HepG2 (cell line): Measurements from ENCODE around the gene NDUFB5. TPM values are rescaled to one million over a fixed set of nuclear protein-coding genes. Genes with fewer than 3 reads are reported as not detected.

Source experiments
- ATAC-seq: fragments of 200-7000 bp; cut with Tn5 transposase; 3 replicates; pipeline ENCODE4 v1.9.1; 2020; ENCODE audit warnings: mild to moderate bottlenecking, moderate library complexity
- BruUV-seq: library from RNA; stranded (reverse); fragments of 400-500 nt; replicated peaks from 2 replicates; lab custom pipeline; 2021; lab: Mats Ljungman, UMichigan
- CTCF ChIA-PET: fragments of 300-600 bp; formaldehyde crosslinking; extraction: SDS; loops from one replicate; lab custom pipeline; 2021; ENCODE audit warnings: low total read pairs, inconsistent platforms, low intra/inter-chr PET ratio; lab: Yijun Ruan, JAX
- POLR2A ChIA-PET: fragments of 350-600 bp; sonication (Branson Sonifier 250); formaldehyde crosslinking; loops from one replicate; lab custom pipeline; 2020; ENCODE audit warnings: antibody characterized with exemption, inconsistent platforms; lab: Yijun Ruan, JAX
- DNase-seq: peaks from one replicate; pipeline ENCODE4 v3.0.0-alpha.2; 2015; ENCODE audit warnings: low spot score
- FAIRE-seq: peaks from 3 replicates; lab custom pipeline; 2011; peaks lifted over from hg19 to GRCh38; lab: Jason Lieb, UNC
- H2AFZ ChIP-seq: one replicate; pipeline ENCODE4 v1.6.1; 2011; ENCODE audit warnings: low read length, inconsistent platforms
- H3K27ac ChIP-seq: fragments of 300-600 bp; 3 replicates; pipeline ENCODE4 v1.8.0; 2011; ENCODE audit warnings: mixed run types, mild to moderate bottlenecking, mixed read lengths, low read length, inconsistent platforms; ENCODE audit not compliant: insufficient read depth; ENCODE audit errors: extremely low read length
- H3K27me3 ChIP-seq, 2 experiments: fragments of 200-600 bp in 1 of 2; 2 replicates in 1 of 2; 3 replicates in 1 of 2; pipeline versions ENCODE4 v1.6.0 to v1.8.0; 2011; ENCODE audit warnings: low read length in 2 of 2, mild to moderate bottlenecking in 2 of 2, moderate library complexity in 2 of 2, inconsistent platforms in 1 of 2; ENCODE audit not compliant: insufficient read depth in 2 of 2, control insufficient read depth in 1 of 2
- H3K36me3 ChIP-seq, 2 experiments: fragments of 200-600 bp in 1 of 2; replicated peaks in 1 of 2; 2 replicates in 1 of 2; 3 replicates in 1 of 2; pipeline versions ENCODE4 v1.5.1 to v1.8.0; 2011; ENCODE audit warnings: low read length in 2 of 2, inconsistent platforms in 1 of 2; ENCODE audit not compliant: insufficient read depth in 2 of 2, control insufficient read depth in 1 of 2
- H3K4me1 ChIP-seq: 2 replicates; pipeline ENCODE4 v1.5.1; 2012; ENCODE audit warnings: low read length, inconsistent platforms; ENCODE audit not compliant: insufficient read depth
- H3K4me2 ChIP-seq: 2 replicates; pipeline ENCODE4 v1.6.0; 2011; ENCODE audit warnings: low read depth, low read length, inconsistent platforms
- H3K4me3 ChIP-seq, 3 experiments: fragments of 200-600 bp in 1 of 3; sonication (generic), shearing (Covaris generic) in 1 of 3; replicated peaks in 1 of 3; 2 replicates each; pipeline ENCODE4 v1.5.1; 2011 to 2016; ENCODE audit warnings: low read length in 3 of 3, inconsistent platforms in 2 of 3, low read depth in 2 of 3, mild to moderate bottlenecking in 2 of 3, control low read depth in 1 of 3, mixed read lengths in 1 of 3; ENCODE audit not compliant: insufficient read depth in 1 of 3
- H3K79me2 ChIP-seq: one replicate; pipeline ENCODE4 v1.6.1; 2011; ENCODE audit warnings: low read length, inconsistent platforms; ENCODE audit not compliant: insufficient read depth
- H3K9ac ChIP-seq: 2 replicates; pipeline ENCODE4 v1.6.0; 2011; ENCODE audit warnings: mild to moderate bottlenecking, low read depth, low read length, inconsistent platforms; ENCODE audit not compliant: insufficient read depth
- H3K9me3 ChIP-seq: 2 replicates; pipeline ENCODE4 v1.5.1; 2012; ENCODE audit warnings: mild to moderate bottlenecking, low read length
- H4K20me1 ChIP-seq: 2 replicates; pipeline ENCODE4 v1.6.0; 2011; ENCODE audit warnings: inconsistent platforms, mild to moderate bottlenecking, low read length, moderate library complexity; ENCODE audit not compliant: insufficient read depth
- ARNT2 ChIP-seq: sonication (generic); formaldehyde crosslinking; IDR thresholded peaks from 2 replicates; pipeline ENCODE4 v1.8.0; 2022; ENCODE audit warnings: mild to moderate bottlenecking, low read depth, missing genetic modification reagents, moderate library complexity
- ATM ChIP-seq: fragments of 450-650 bp; IDR thresholded peaks from 2 replicates; pipeline ENCODE4 v1.7.1; 2017; ENCODE audit warnings: mild to moderate bottlenecking, borderline replicate concordance
- HDAC1 ChIP-seq: sonication (generic); formaldehyde crosslinking; IDR thresholded peaks from 2 replicates; pipeline ENCODE4 v1.5.1; 2020; ENCODE audit warnings: mild to moderate bottlenecking, missing genetic modification reagents
- IRF1 ChIP-seq: sonication (generic); formaldehyde crosslinking; IDR thresholded peaks from 2 replicates; pipeline ENCODE4 v1.4.0; 2020; ENCODE audit warnings: low read depth, mild to moderate bottlenecking, missing genetic modification reagents
- KLF12 ChIP-seq: sonication (generic); formaldehyde crosslinking; IDR thresholded peaks from 2 replicates; pipeline ENCODE4 v1.4.0; 2020; ENCODE audit warnings: missing genetic modification reagents, borderline replicate concordance
- KMT2A ChIP-seq: sonication (generic); formaldehyde crosslinking; IDR thresholded peaks from 2 replicates; pipeline ENCODE4 v1.4.0; 2020; ENCODE audit warnings: missing genetic modification reagents
- MBNL3 ChIP-seq: fragments of 250-450 bp; sonication (Bioruptor Pico); conservative IDR thresholded peaks from 2 replicates; pipeline ENCODE4 v1.8.0; 2022; ENCODE audit warnings: mild to moderate bottlenecking, inconsistent platforms
- NFYB ChIP-seq: sonication (generic); formaldehyde crosslinking; IDR thresholded peaks from 2 replicates; pipeline ENCODE4 v1.4.0; 2020; ENCODE audit warnings: missing genetic modification reagents
- SAFB2 ChIP-seq: sonication (generic); formaldehyde crosslinking; IDR thresholded peaks from 2 replicates; pipeline ENCODE4 v1.5.1; 2020; ENCODE audit warnings: missing genetic modification reagents, low read depth, mild to moderate bottlenecking, borderline replicate concordance
- TEF ChIP-seq: sonication (generic); formaldehyde crosslinking; IDR thresholded peaks from 2 replicates; pipeline ENCODE4 v1.5.0; 2020; ENCODE audit warnings: missing genetic modification reagents
- TRIM24 ChIP-seq: sonication (generic); formaldehyde crosslinking; IDR thresholded peaks from 2 replicates; pipeline ENCODE4 v1.8.0; 2022; ENCODE audit warnings: mild to moderate bottlenecking, missing genetic modification reagents
- ZKSCAN8 ChIP-seq: IDR thresholded peaks from 2 replicates; pipeline ENCODE4 v1.6.1; 2016; ENCODE audit warnings: borderline replicate concordance, missing genetic modification reagents, missing compliant biosample characterization
- ZNF317 ChIP-seq: sonication (generic); formaldehyde crosslinking; IDR thresholded peaks from 2 replicates; pipeline ENCODE4 v1.5.0; 2020; ENCODE audit warnings: mild to moderate bottlenecking, missing genetic modification reagents
- ZNF350 ChIP-seq: sonication (generic); formaldehyde crosslinking; IDR thresholded peaks from 2 replicates; pipeline ENCODE4 v1.4.0; 2020; ENCODE audit warnings: mild to moderate bottlenecking, low read depth, missing genetic modification reagents, borderline replicate concordance
- ZNF414 ChIP-seq: sonication (generic); formaldehyde crosslinking; IDR thresholded peaks from 2 replicates; pipeline ENCODE4 v1.5.0; 2020; ENCODE audit warnings: missing genetic modification reagents
- ZNF432 ChIP-seq: sonication (generic); formaldehyde crosslinking; IDR thresholded peaks from 2 replicates; pipeline ENCODE4 v1.5.0; 2020; ENCODE audit warnings: missing genetic modification reagents, mild to moderate bottlenecking, borderline replicate concordance
- ZNF557 ChIP-seq: sonication (generic); formaldehyde crosslinking; IDR thresholded peaks from 2 replicates; pipeline ENCODE4 v1.4.0; 2020; ENCODE audit warnings: missing genetic modification reagents
- ZNF580 ChIP-seq: IDR thresholded peaks from 2 replicates; pipeline ENCODE4 v1.6.1; 2016; ENCODE audit warnings: low read depth, borderline replicate concordance
- ZNF589 ChIP-seq: sonication (generic); formaldehyde crosslinking; conservative IDR thresholded peaks from 2 replicates; pipeline ENCODE4 v1.8.0; 2022; ENCODE audit warnings: mild to moderate bottlenecking, moderate library complexity, missing genetic modification reagents
- WGBS: methylation state at CpG from one replicate; pipeline ENCODE4 v1.1.6; 2017; ENCODE audit warnings: low lambda C conversion rate; 5-methylcytosine and 5-hydroxymethylcytosine counted together
- in situ Hi-C: cut with HindIII; loops from 2 replicates; pipeline ENCODE4 v1.10.0; 2017; ENCODE audit warnings: low pct_unique_long_range_greater_than_20kb; ENCODE audit not compliant: extremely low pct_ligation_motif_present
- intact Hi-C: fragments of 100-400 bp; cut with micrococcal nuclease; formaldehyde crosslinking; loops from one replicate; pipeline ENCODE4 v1.10.0; 2022; ENCODE audit not compliant: unreplicated experiment
- polyA plus RNA-seq, 8 experiments: library from polyadenylated mRNA; depleted of rRNA in 3 of 8; stranded (reverse) in 7 of 8; unstranded in 1 of 8; fragments of >200 nt; fragmentation: Illumina TruSeq in 4 of 8; extraction: Trizol in 4 of 8; gene quantifications; 2 replicates each; pipeline versions ENCODE4 v1.2.1 to v1.2.3, GENCODE V29; 2011 to 2016; ENCODE audit warnings: low read depth in 4 of 8, missing spikeins in 1 of 8, mixed read lengths in 1 of 8; ENCODE audit not compliant: insufficient read depth in 1 of 8
- total RNA-seq, 5 experiments: library from RNA; depleted of rRNA; stranded (reverse); fragments of >200 nt; fragmentation: Illumina TruSeq; extraction: Trizol; gene quantifications; 2 replicates each; pipeline ENCODE4 v1.2.3, GENCODE V29; 2016; ENCODE audit warnings: low read depth in 1 of 5

Gene NDUFB5
- total and polyA plus RNA-seq, 2 of the 13 experiments (the other 11 are each of a cell fraction or from before 2014, with no cell fraction given): 43.3 to 120 TPM

DNA sequence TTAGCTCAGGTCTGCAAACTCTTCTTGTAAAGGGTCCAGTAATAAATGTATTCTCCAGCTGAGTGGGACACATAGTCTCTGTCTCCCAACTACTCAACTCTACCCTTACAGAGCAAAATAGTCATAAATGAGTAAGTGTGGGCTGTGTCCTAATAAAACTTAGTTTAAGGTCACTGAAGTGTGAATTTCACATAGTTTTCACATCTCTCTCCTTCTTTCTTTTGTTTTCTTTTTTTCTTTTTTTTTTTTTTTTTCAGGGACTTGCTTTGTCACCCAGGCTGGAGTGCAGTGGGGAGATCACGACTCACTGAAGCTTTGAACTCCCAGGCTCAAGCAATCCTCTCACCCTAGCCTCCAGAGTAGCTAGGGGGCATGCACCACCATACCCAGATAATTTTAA lies 43.8 kb upstream of the NDUFB5 start:
- no TSS peak for BruUV-seq

More for the DNA sequence above, 43.8 kb upstream of the NDUFB5 start:
- H3K36me3 ChIP-seq: no peaks in the 10 kb centered on the region
- peaks cover 21% of the 10 kb centered on the region for H3K4me1 ChIP-seq
- POLR2A ChIA-PET: no interaction called here
- WGBS: 0% methylated on average over 1 of the region's 1 CpG
- H3K79me2 ChIP-seq: peaks cover 22% of the 10 kb centered on the region
- no peaks in the 10 kb centered on the region for H3K27me3 ChIP-seq
- no peaks in the 10 kb centered on the region for H3K9me3 ChIP-seq
- CTCF ChIA-PET: no interaction called here
- in situ Hi-C loops (loop anchor here (25.0 kb wide), 1 partner anchor 423 kb away; the partner anchor contains the start of gene PIK3CA), intact Hi-C loops (no loop called here)
- no peak overlapping the region for H3K27ac ChIP-seq
- no peak overlapping the region for H2AFZ ChIP-seq
- DNase-seq (no peak), FAIRE-seq (no peak), ATAC-seq (no peak)
- H4K20me1 ChIP-seq: no peaks in the 10 kb centered on the region
- TF ChIP-seq KLF12 (CRISPR knock-in tag) (no peak), TRIM24 (no peak), ZNF580 (no peak), TEF (CRISPR knock-in tag) (no peak), ZNF589 (CRISPR knock-in tag) (no peak), ATM (no peak), IRF1 (CRISPR knock-in tag) (no peak), ARNT2 (CRISPR knock-in tag) (no peak), ZNF414 (CRISPR knock-in tag) (no peak), ZNF557 (CRISPR knock-in tag) (no peak), ZNF317 (no peak), ZNF432 (CRISPR knock-in tag) (no peak), SAFB2 (CRISPR knock-in tag) (no peak), NFYB (CRISPR knock-in tag) (no peak), MBNL3 (no peak), HDAC1 (no peak), ZNF350 (CRISPR knock-in tag) (no peak), KMT2A (no peak), ZKSCAN8 (CRISPR knock-in tag) (no peak)
- no peak overlapping the region for H3K4me2 ChIP-seq
- H3K9ac ChIP-seq: no peak overlapping the region
- no peak overlapping the region for H3K4me3 ChIP-seq
